Colon (tissue), 2 donors: ENCODE measurements around the gene GNAL.

ENCODE experiments used
- FAIRE-seq: peaks from 2 replicates; lab custom pipeline; 2012; peaks lifted over from hg19 to GRCh38; lab: Jason Lieb, UNC
- donor health status: control.
- donor health status: control.

GNAL gene

GRCh38 chr18:11810379-11810778 is 121.3 kb downstream of the GNAL start:
- no peak for FAIRE-seq

- FAIRE-seq, result no peak
Measured at GRCh38 chr18:11811009-11811408, 121.9 kb downstream of the GNAL start.

- no peak for FAIRE-seq
Measured at GRCh38 chr18:11817229-11817628, 128.2 kb downstream of the GNAL start.

- FAIRE-seq, result no peak
Measured at GRCh38 chr18:11818486-11819203, 129.6 kb downstream of the GNAL start.

- no peak for FAIRE-seq
Measured at GRCh38 chr18:11819938-11820337, 130.9 kb downstream of the GNAL start.

GRCh38 chr18:11820697-11821096 is 131.6 kb downstream of the GNAL start:
- FAIRE-seq, result no peak

- FAIRE-seq, result no peak
Measured at GRCh38 chr18:11821208-11821607, 132.1 kb downstream of the GNAL start.

GRCh38 chr18:11821643-11822237 is 132.7 kb downstream of the GNAL start:
- FAIRE-seq, result no peak

GRCh38 chr18:11823545-11823944 is 134.5 kb downstream of the GNAL start:
- FAIRE-seq, result no peak

GRCh38 chr18:11826836-11827235 is 137.8 kb downstream of the GNAL start:
- FAIRE-seq, result no peak

GRCh38 chr18:11828786-11829432 is 139.8 kb downstream of the GNAL start:
- FAIRE-seq, result no peak

- no peak for FAIRE-seq
Measured at GRCh38 chr18:11830585-11830984, 141.5 kb downstream of the GNAL start.

GRCh38 chr18:11831921-11832320 is 142.9 kb downstream of the GNAL start:
- no peak for FAIRE-seq

GRCh38 chr18:11834772-11835171 is 145.7 kb downstream of the GNAL start:
- no peak for FAIRE-seq

GRCh38 chr18:11839556-11839955 is 150.5 kb downstream of the GNAL start:
- no peak for FAIRE-seq

GRCh38 chr18:11840493-11840892 is 151.4 kb downstream of the GNAL start:
- FAIRE-seq, result no peak

- no peak for FAIRE-seq
Measured at GRCh38 chr18:11842562-11842961, 153.5 kb downstream of the GNAL start.

- no peak for FAIRE-seq
Measured at GRCh38 chr18:11844436-11844835, 155.4 kb downstream of the GNAL start.

GRCh38 chr18:11845654-11846053 is 156.6 kb downstream of the GNAL start:
- FAIRE-seq, result no peak

GRCh38 chr18:11847811-11848210 is 158.7 kb downstream of the GNAL start:
- FAIRE-seq, result no peak

GRCh38 chr18:11849279-11849678 is 160.2 kb downstream of the GNAL start:
- no peak for FAIRE-seq

- no peak for FAIRE-seq
Measured at GRCh38 chr18:11849841-11850634, 161.0 kb downstream of the GNAL start.

- no peak for FAIRE-seq
Measured at GRCh38 chr18:11850821-11851145, 161.7 kb downstream of the GNAL start.
